Duodenal mucosa (tissue), 2 donors: ENCODE data around the gene GCAT.
"Not testable (repeated sequence)": the region's sequence is repeated elsewhere in the genome, so short reads cannot be mapped to it uniquely, and the experiment has no call there.

ENCODE experiments used
- H3K27ac ChIP-seq: one replicate; pipeline ENCODE4 v1.7.0; 2013; ENCODE audit warnings: low read depth, low read length
- H3K27me3 ChIP-seq, 2 donors: one replicate each; pipeline ENCODE4 v1.7.0; 2013; ENCODE audit warnings: low read length in 2 of 2, control low read depth in 1 of 2; ENCODE audit not compliant: insufficient read depth in 2 of 2, control insufficient read depth in 1 of 2
- H3K36me3 ChIP-seq, 2 donors: one replicate each; pipeline ENCODE4 v1.7.0; 2013; ENCODE audit warnings: low read length in 2 of 2, control low read depth in 1 of 2; ENCODE audit not compliant: insufficient read depth in 2 of 2, control insufficient read depth in 1 of 2
- H3K4me1 ChIP-seq, 2 donors: one replicate each; pipeline ENCODE4 v1.7.0; 2013; ENCODE audit warnings: low read length in 2 of 2, control low read depth in 1 of 2; ENCODE audit not compliant: insufficient read depth in 2 of 2, control insufficient read depth in 1 of 2
- H3K4me3 ChIP-seq, 2 donors: one replicate each; pipeline ENCODE4 v1.7.0; 2013; ENCODE audit warnings: low read length in 2 of 2, low read depth in 1 of 2
- H3K9ac ChIP-seq, 2 donors: one replicate each; pipeline ENCODE4 v1.7.0; 2013; ENCODE audit warnings: low read length in 2 of 2, low read depth in 1 of 2
- H3K9me3 ChIP-seq, 2 donors: one replicate each; pipeline ENCODE4 v1.7.0; 2013; ENCODE audit warnings: low read length in 2 of 2, control low read depth in 1 of 2; ENCODE audit not compliant: control insufficient read depth in 1 of 2

The GCAT gene

DNA sequence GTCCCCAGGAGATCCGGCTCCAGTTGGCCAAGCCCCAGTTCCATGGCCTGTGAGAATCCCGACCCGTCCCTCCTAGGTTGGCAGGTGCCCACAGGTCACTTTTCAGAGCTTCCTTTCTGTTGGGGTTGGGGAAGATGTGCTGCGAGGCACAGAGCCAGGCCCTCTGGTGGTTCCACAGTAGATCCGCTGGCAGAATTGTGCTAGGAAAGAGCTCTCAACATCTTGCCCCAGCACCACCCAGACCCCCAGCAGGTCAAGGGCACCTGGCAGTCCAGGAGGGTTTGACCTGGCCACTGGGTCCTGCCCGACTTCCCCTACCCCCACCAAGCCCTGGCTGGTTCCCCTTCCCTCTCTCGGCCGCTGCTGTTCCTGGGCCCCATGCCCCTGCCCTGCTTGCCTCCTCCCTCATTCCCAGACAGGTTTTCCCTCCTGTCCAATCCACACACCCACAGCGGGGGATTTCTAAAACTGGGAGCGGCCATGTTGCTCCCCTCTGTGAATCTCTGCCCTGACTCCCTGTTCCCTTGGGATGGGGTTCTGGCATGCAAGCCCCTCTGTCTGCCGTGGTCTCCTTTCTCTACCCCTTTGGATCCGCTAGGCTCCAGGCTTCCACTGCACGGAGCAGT is 26.2 kb upstream of the GCAT start:
- peaks cover 0 to 3% of the 10 kb centered on the region in 2 donors for H3K27me3 ChIP-seq
- peaks cover 22 to 29% of the 10 kb centered on the region in 2 donors for H3K4me1 ChIP-seq
- H3K27ac ChIP-seq = no peak overlapping the region
- no peaks in the 10 kb centered on the region for H3K36me3 ChIP-seq
- H3K9ac ChIP-seq = no peak overlapping the region
- no peak overlapping the region for H3K4me3 ChIP-seq
- no peaks in the 10 kb centered on the region for H3K9me3 ChIP-seq

DNA sequence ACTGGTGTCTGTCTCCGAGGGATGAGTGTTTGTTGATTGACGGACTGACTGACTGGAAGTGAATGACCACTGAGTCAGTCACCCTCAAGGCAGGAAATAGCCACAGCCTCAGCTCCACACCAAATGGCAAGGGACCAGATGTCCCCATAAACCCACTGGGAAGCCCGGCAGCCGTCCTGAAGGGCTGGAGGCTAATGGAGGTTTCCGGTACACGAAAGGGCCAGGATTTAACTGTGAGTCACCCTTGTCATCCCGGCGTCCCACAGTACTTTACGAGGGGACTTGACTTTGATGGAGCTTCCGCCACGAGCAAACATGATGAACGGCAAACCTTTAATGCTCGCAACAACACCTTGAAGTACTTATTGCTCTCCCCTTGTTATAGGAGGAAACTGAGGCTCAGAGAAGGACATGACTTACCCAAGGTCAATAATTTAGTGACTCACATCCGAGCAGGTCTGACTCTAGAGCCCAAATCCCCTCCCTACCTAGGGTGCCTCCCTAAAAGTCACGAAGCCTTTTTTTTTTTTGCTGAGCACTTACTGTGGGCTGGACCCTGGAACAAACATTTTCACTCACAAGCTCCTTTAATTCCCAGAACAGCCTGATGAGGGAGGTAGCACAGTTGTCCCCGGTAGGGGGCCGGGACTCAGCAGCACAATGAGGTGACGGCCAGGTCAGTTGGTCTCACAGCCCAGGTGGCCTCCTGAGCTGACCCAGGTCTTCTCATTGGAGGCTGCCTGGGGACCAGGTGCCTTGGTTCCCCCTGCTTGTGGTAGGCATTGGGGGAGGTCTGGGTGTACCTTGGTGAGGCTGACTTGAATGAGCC is 25.2 kb upstream of the GCAT start:
- no peak overlapping the region for H3K9ac ChIP-seq
- no peak overlapping the region for H3K27ac ChIP-seq
- H3K9me3 ChIP-seq = no peaks in the 10 kb centered on the region
- no peak overlapping the region for H3K4me3 ChIP-seq
- H3K36me3 ChIP-seq = no peaks in the 10 kb centered on the region
- peaks cover 0 to 3% of the 10 kb centered on the region in 2 donors for H3K27me3 ChIP-seq
- H3K4me1 ChIP-seq = peaks cover 13 to 21% of the 10 kb centered on the region in 2 donors

DNA sequence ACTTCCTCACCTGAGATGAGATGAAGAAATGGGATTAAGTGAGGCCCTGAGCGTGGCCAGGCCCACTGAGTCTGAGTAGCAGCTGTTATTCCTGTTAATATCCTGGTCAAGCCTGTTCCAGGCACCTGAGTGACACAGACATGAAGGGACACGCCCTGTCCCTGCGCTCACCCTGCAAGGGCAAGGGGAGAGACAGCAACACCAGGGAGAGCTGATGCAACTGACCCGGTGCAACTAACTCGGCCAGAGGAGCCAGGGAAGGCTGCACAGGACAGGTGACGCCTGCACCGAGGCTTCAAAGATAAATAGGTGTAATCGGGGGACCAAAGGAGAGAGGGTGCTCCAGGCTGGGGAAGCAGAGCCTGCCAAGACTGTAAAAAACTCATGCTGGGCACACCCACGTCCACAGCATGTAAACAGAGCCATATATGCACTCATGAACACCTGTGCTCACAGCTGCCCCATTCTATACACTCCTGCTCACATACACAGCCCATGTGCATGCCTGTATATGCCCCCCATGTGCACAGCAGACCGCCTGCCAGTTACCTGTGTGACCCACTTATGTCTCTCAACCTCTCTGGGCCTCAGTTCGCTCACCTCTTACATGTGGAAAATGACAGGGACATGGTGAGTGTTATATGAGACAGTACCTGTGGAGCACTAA is 22.8 kb upstream of the GCAT start:
- no peak overlapping the region for H3K9ac ChIP-seq

DNA sequence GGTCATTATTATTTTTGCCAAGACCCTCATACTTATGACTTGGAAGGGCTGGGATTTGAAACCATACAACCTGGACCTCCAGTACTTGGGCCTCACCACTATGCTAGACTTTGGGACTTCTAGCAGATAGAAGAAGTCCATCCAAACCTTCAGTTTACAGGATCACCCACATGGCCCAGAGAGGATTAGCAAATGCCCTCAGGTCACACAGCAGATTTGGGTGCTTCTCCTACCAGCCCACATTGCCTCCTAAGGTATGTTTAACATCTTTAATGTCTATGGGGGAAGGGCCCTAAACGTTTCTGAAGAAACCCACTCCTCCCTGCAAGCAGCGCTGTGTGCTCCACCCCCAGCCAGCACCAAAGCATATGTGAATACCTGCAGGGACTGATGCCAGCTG is 17.5 kb upstream of the GCAT start:
- H3K4me1 ChIP-seq = peaks cover 3 to 7% of the 10 kb centered on the region in 2 donors
- H3K4me3 ChIP-seq = no peak overlapping the region
- H3K27ac ChIP-seq = no peak overlapping the region
- no peaks in the 10 kb centered on the region for H3K36me3 ChIP-seq
- H3K9me3 ChIP-seq = no peaks in the 10 kb centered on the region
- no peak overlapping the region for H3K9ac ChIP-seq
- H3K27me3 ChIP-seq = no peaks in the 10 kb centered on the region

More for the DNA sequence above, 22.8 kb upstream of the GCAT start:
- no peaks in the 10 kb centered on the region for H3K9me3 ChIP-seq
- peaks cover 0 to 3% of the 10 kb centered on the region in 2 donors for H3K27me3 ChIP-seq
- no peak overlapping the region for H3K4me3 ChIP-seq
- peak overlapping the region; percentile 5 for H3K27ac ChIP-seq
- peaks cover 13 to 21% of the 10 kb centered on the region in 2 donors for H3K4me1 ChIP-seq
- no peaks in the 10 kb centered on the region for H3K36me3 ChIP-seq

DNA sequence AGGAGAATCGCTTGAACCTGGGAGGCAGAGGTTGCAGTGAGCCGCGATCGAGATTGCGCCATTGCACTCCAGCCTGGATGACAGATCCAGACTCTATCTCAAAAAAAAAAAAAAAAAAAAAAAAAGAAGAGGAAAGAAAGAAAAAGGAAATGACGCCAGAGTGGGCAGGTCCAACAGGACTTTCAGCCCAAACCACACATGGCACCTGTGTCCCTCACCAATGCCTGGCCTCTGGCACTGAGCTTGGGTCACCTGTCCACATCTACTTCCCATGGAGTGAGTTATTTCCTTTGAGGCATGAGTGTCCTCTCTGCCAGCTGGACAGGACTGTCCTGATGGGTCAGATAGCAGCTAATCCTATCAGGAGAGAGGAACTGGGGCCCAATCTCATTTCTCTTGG is 15.2 kb upstream of the GCAT start:
- H3K9me3 ChIP-seq = no peaks in the 10 kb centered on the region
- H3K27ac ChIP-seq = no peak overlapping the region
- no peak overlapping the region for H3K9ac ChIP-seq
- no peaks in the 10 kb centered on the region for H3K27me3 ChIP-seq
- no peak overlapping the region for H3K4me3 ChIP-seq
- no peaks in the 10 kb centered on the region for H3K36me3 ChIP-seq
- H3K4me1 ChIP-seq = peaks cover 4 to 10% of the 10 kb centered on the region in 2 donors

DNA sequence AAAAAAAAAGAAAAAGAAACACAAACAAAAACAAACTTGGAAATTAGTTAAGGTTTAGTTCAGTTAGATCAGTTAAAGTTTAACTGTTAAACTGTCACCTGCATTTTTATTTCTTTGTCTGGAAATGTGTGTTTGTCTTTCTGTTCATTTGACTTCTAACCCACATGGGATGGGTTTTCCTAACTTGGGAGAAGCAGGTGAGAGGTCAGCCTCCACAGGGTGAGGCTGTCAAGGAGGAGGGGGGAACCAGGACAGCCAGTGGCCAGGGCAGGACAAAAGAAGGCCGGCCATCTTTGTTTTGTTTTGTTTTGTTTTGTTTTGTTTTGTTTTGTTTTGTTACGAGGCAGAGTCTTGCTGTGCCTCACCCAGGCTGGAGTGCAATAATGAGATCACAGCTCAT is 13.4 kb upstream of the GCAT start:
- Histone ChIP-seq H3K36me3 (no peaks in the 10 kb centered on the region), H3K9ac (no peak overlapping the region), H3K4me3 (no peak overlapping the region), H3K27me3 (no peaks in the 10 kb centered on the region), H3K27ac (no peak overlapping the region), H3K9me3 (no peaks in the 10 kb centered on the region), H3K4me1 (peaks cover 4 to 10% of the 10 kb centered on the region in 2 donors)

DNA sequence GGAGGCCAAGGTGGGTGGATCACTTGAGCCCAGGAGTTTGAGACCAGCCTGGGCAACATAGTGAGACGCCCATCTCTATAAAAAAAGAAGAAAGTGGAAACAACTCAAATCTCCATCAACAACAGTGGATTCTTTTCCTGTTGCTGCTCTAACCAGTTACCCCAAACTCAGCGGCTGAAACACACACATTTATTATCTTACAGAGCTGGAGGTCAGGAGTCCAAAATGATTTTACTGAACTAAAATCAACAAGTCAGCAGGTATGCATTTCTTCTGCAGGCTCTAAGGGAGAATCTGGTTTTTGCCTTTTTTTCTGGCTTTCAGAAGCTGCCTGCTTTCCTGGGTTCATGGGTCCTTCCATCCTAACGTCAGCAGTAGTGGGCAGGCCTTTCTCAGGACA is 11.7 kb upstream of the GCAT start:
- no peaks in the 10 kb centered on the region for H3K36me3 ChIP-seq

DNA sequence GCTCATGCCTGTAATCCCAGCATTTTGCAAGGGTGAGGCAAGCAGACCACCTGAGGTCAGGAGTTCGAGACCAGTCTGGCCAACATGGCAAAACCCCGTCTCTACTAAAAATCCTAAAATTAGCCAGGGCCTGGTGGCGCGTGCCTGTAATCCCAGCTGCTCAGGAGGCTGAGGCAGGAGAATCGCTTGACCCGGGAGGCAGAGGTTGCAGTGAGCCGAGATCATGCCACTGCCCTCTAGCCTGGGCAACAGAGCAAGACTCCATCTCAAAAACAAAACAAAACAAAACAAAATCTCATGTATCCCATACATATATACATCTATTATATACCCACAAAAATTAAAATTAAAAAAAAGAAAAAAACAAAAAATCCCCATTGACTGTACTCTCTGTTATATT is 10.5 kb upstream of the GCAT start:
- not testable (repeated sequence) for H3K9me3 ChIP-seq, H3K27me3 ChIP-seq, H3K4me3 ChIP-seq, H3K9ac ChIP-seq, H3K36me3 ChIP-seq, H3K27ac ChIP-seq
- H3K4me1 ChIP-seq = peaks cover 4 to 13% of the 10 kb centered on the region in 2 donors

More for the DNA sequence above, 11.7 kb upstream of the GCAT start:
- no peaks in the 10 kb centered on the region for H3K27me3 ChIP-seq
- no peak overlapping the region for H3K4me3 ChIP-seq
- H3K4me1 ChIP-seq = peaks cover 4 to 10% of the 10 kb centered on the region in 2 donors
- H3K9ac ChIP-seq = no peak overlapping the region
- no peaks in the 10 kb centered on the region for H3K9me3 ChIP-seq
- no peak overlapping the region for H3K27ac ChIP-seq

DNA sequence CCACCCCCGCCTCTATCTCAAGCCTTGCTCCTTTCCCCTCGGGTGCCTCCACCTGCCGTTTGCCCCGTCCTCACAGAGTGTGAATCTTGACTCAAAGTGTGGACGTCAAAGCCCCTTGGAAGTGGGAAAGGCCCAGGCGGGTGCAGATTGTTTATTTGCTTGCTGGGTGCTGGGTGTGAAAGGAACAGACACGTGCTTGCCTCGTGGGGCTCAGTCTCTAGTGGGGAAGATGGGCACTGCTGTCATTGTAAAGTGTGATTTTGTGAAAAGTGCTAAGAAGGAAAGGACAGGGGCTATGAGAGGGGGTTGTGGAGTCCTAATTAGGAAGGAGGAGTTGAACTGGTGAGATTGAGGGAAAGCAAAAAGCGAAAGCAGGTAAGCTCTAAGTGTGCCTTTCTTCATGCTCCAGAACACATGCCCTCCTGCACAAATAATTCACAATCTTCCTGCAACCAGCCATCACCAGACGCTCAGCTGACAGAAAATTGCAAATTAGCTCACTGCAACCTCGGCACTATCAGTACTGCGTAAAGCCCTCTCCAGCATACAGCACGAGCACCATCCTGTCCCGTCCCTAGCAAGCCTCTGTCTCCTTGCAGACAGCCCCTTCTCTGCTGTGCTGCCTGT is 9.7 kb upstream of the GCAT start:
- H3K9me3 ChIP-seq = no peaks in the 10 kb centered on the region
- peaks cover 8 to 17% of the 10 kb centered on the region in 2 donors for H3K4me1 ChIP-seq
- no peak overlapping the region for H3K4me3 ChIP-seq
- H3K9ac ChIP-seq = no peak overlapping the region
- no peaks in the 10 kb centered on the region for H3K36me3 ChIP-seq
- no peaks in the 10 kb centered on the region for H3K27me3 ChIP-seq
- H3K27ac ChIP-seq = no peak overlapping the region

DNA sequence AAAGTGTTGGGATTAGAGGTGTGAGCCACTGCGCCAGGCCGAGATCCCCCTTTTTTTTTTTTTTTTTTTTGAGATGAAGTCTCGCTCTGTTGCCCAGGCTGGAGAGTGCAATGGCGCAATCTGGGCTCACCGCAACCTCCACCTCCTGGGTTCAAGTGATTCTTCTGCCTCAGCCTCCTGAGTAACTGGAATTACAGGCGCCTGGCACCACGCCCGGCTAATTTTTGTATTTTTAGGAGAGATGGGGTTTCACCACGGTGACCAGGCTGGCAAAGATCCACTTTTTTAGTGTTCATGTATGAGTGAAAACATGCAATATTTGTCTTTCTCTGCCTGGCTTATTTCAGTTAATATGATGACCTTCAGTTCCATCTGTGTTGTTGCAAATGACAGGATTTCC is 7.8 kb upstream of the GCAT start:
- H3K36me3 ChIP-seq, H3K27me3 ChIP-seq, H3K9ac ChIP-seq, H3K4me3 ChIP-seq, H3K27ac ChIP-seq, H3K9me3 ChIP-seq: not testable (repeated sequence)
- peaks cover 16 to 30% of the 10 kb centered on the region in 2 donors for H3K4me1 ChIP-seq
